ENCODE measurements around the gene EHF. TPM values are rescaled to one million over a fixed set of nuclear protein-coding genes. Genes with fewer than 3 reads are reported as not detected.

Gene EHF
- total RNA-seq, 1 donor from 2014 or later: 0.25 TPM

GRCh38 chr11:34594603-34595002 lies 26.3 kb upstream of the EHF start:
- TF ChIP-seq CTCF (IDR thresholded peaks at IDR 0.05; ENCODE audit: insufficient read depth, low read depth, low read length) (no peak), EZH2 (IDR thresholded peaks at IDR 0.05; ENCODE audit: insufficient read depth, low read length) (no peak)
- H3K27ac Mint-ChIP-seq (ENCODE audit: unreplicated experiment): no peak overlapping the region
- peaks cover 7% of the 10 kb centered on the region for H3K4me1 Mint-ChIP-seq (ENCODE audit: low read depth, unreplicated experiment)
- no peaks in the 10 kb centered on the region for H3K36me3 Mint-ChIP-seq (ENCODE audit: low read depth, unreplicated experiment)
- H3K27me3 ChIP-seq (ENCODE audit: insufficient read depth, low read length): no peaks in the 10 kb centered on the region
- DNase-seq (ENCODE audit: low read depth) (no peak), FAIRE-seq (no peak)
- no peaks in the 10 kb centered on the region for H3K79me2 ChIP-seq (ENCODE audit: insufficient read depth, low read length)
- H3K27me3 Mint-ChIP-seq (ENCODE audit: low read depth, unreplicated experiment): no peaks in the 10 kb centered on the region
- no peak overlapping the region for H2AFZ ChIP-seq (ENCODE audit: low read depth, low read length)
- no peaks in the 10 kb centered on the region for H3K36me3 ChIP-seq (ENCODE audit: insufficient read depth, low read length)
- H3K4me3 Mint-ChIP-seq (ENCODE audit: unreplicated experiment): no peak overlapping the region
- H3K9me3 ChIP-seq (ENCODE audit: insufficient read depth, low read depth, low read length): no peaks in the 10 kb centered on the region
- H3K4me2 ChIP-seq (ENCODE audit: low read length): no peak overlapping the region
- H3K9me3 Mint-ChIP-seq (ENCODE audit: unreplicated experiment): peaks cover 8% of the 10 kb centered on the region
- H3K9ac ChIP-seq (ENCODE audit: low read length): no peak overlapping the region
- H3K4me3 ChIP-seq (ENCODE audit: insufficient read depth, low read depth, low read length): no peak overlapping the region
- no peaks in the 10 kb centered on the region for H4K20me1 ChIP-seq (ENCODE audit: insufficient read depth, low read length)
- H3K4me1 ChIP-seq (ENCODE audit: insufficient read depth, low read length): peaks cover 7% of the 10 kb centered on the region
- no peak overlapping the region for H3K27ac ChIP-seq (ENCODE audit: low read depth, low read length)

GRCh38 chr11:34595391-34595790 lies 25.5 kb upstream of the EHF start:
- no peaks in the 10 kb centered on the region for H3K27me3 Mint-ChIP-seq (ENCODE audit: low read depth, unreplicated experiment)

More at GRCh38 chr11:34595391-34595790, 25.5 kb upstream of the EHF start:
- no peak overlapping the region for H3K4me3 ChIP-seq (ENCODE audit: insufficient read depth, low read depth, low read length)
- H3K9ac ChIP-seq (ENCODE audit: low read length): no peak overlapping the region
- no peaks in the 10 kb centered on the region for H3K36me3 ChIP-seq (ENCODE audit: insufficient read depth, low read length)
- H2AFZ ChIP-seq (ENCODE audit: low read depth, low read length): no peak overlapping the region
- Mint-ChIP-seq H3K9me3 (ENCODE audit: unreplicated experiment) (peaks cover 8% of the 10 kb centered on the region), H3K27ac (ENCODE audit: unreplicated experiment) (no peak overlapping the region), H3K4me3 (ENCODE audit: unreplicated experiment) (no peak overlapping the region), H3K36me3 (ENCODE audit: low read depth, unreplicated experiment) (no peaks in the 10 kb centered on the region), H3K4me1 (ENCODE audit: low read depth, unreplicated experiment) (peaks cover 14% of the 10 kb centered on the region)
- FAIRE-seq: no peak
- H3K79me2 ChIP-seq (ENCODE audit: insufficient read depth, low read length): no peaks in the 10 kb centered on the region
- H3K27ac ChIP-seq (ENCODE audit: low read depth, low read length): no peak overlapping the region
- peaks cover 15% of the 10 kb centered on the region for H3K4me1 ChIP-seq (ENCODE audit: insufficient read depth, low read length)
- TF ChIP-seq CTCF (IDR thresholded peaks at IDR 0.05; ENCODE audit: insufficient read depth, low read depth, low read length) (no peak), EZH2 (IDR thresholded peaks at IDR 0.05; ENCODE audit: insufficient read depth, low read length) (no peak)
- H3K27me3 ChIP-seq (ENCODE audit: insufficient read depth, low read length): no peaks in the 10 kb centered on the region
- no peaks in the 10 kb centered on the region for H4K20me1 ChIP-seq (ENCODE audit: insufficient read depth, low read length)
- H3K9me3 ChIP-seq (ENCODE audit: insufficient read depth, low read depth, low read length): no peaks in the 10 kb centered on the region
- no peak for DNase-seq (ENCODE audit: low read depth)
- H3K4me2 ChIP-seq (ENCODE audit: low read length): no peak overlapping the region
